K562 (cell line): ENCODE data around the gene MAD1L1. TPM values are rescaled to one million over a fixed set of nuclear protein-coding genes. Genes with fewer than 3 reads are reported as not detected.

Experiments
- ATAC-seq: fragments of 200-7000 bp; cut with Tn5 transposase; 3 replicates; pipeline ENCODE4 v1.9.1; 2020; ENCODE audit warnings: moderate library complexity
- BruUV-seq: library from RNA; stranded (reverse); fragments of 400-500 nt; replicated peaks from 2 replicates; lab custom pipeline; 2021; lab: Mats Ljungman, UMichigan
- CTCF ChIA-PET: fragments of 300-600 bp; formaldehyde crosslinking; extraction: SDS; loops from one replicate; lab custom pipeline; 2021; ENCODE audit warnings: low intra/inter-chr PET ratio; lab: Yijun Ruan, JAX
- POLR2A ChIA-PET: fragments of 300-600, 350-650 bp; sonication (Branson Sonifier 250); formaldehyde crosslinking; extraction: SDS; loops from one replicate; lab custom pipeline; 2021; ENCODE audit warnings: antibody characterized with exemption, inconsistent platforms; lab: Yijun Ruan, JAX
- DNase-seq, 4 experiments: peaks; one replicate each; pipeline versions ENCODE4 v3.0.0 to v3.0.0-alpha.2; 2011 to 2018; ENCODE audit warnings: low spot score in 3 of 4, mixed read lengths in 3 of 4; ENCODE audit errors: extremely low read depth in 1 of 4
- FAIRE-seq: peaks from 2 replicates; lab custom pipeline; 2011; peaks lifted over from hg19 to GRCh38; lab: Jason Lieb, UNC
- H2AFZ ChIP-seq: 2 replicates; pipeline ENCODE4 v1.6.0; 2011; ENCODE audit warnings: low read depth, low read length, control low read depth, inconsistent platforms
- H3K27ac ChIP-seq: fragments of 200-600 bp; 3 replicates; pipeline ENCODE4 v1.8.0; 2011; ENCODE audit warnings: low read depth, mild to moderate bottlenecking, control low read depth, inconsistent platforms, low read length, moderate library complexity, mixed read lengths; ENCODE audit errors: extremely low read depth
- H3K27me3 ChIP-seq, 2 experiments: fragments of 300-600 bp in 1 of 2; 2 replicates in 1 of 2; 3 replicates in 1 of 2; pipeline versions ENCODE4 v1.6.0 to v1.8.0; 2011; ENCODE audit warnings: inconsistent platforms in 2 of 2, low read length in 2 of 2, mild to moderate bottlenecking in 1 of 2, mixed read lengths in 1 of 2, moderate library complexity in 1 of 2; ENCODE audit not compliant: control insufficient read depth in 2 of 2, insufficient read depth in 2 of 2
- H3K36me3 ChIP-seq: fragments of 300-600 bp; 3 replicates; pipeline ENCODE4 v1.8.0; 2011; ENCODE audit warnings: mild to moderate bottlenecking, low read length, inconsistent platforms; ENCODE audit not compliant: control insufficient read depth, insufficient read depth
- H3K4me1 ChIP-seq, 2 experiments: fragments of 200-600 bp in 1 of 2; replicated peaks in 1 of 2; 2 replicates in 1 of 2; 3 replicates in 1 of 2; pipeline versions ENCODE4 v1.5.1 to v1.8.0; 2011; ENCODE audit warnings: inconsistent platforms in 2 of 2, low read length in 2 of 2, mild to moderate bottlenecking in 1 of 2, mixed read lengths in 1 of 2, moderate library complexity in 1 of 2; ENCODE audit not compliant: control insufficient read depth in 2 of 2, insufficient read depth in 2 of 2
- H3K4me2 ChIP-seq: 2 replicates; pipeline ENCODE4 v1.6.1; 2011; ENCODE audit warnings: low read length, control low read depth, inconsistent platforms, mixed read lengths; ENCODE audit not compliant: insufficient read depth
- H3K4me3 ChIP-seq: fragments of 200-600 bp; sonication (generic), shearing (Covaris generic); 2 replicates; pipeline ENCODE4 v1.5.1; 2016; ENCODE audit warnings: control low read depth, inconsistent platforms
- H3K79me2 ChIP-seq: fragments of 200-600 bp; 3 replicates; pipeline ENCODE4 v1.8.0; 2011; ENCODE audit warnings: low read length, inconsistent platforms; ENCODE audit not compliant: control insufficient read depth, insufficient read depth
- H3K9ac ChIP-seq, 2 experiments: 2 replicates each; pipeline versions ENCODE4 v1.6.0 to v1.6.1; 2011; ENCODE audit warnings: low read depth in 2 of 2, low read length in 2 of 2, control low read depth in 1 of 2, inconsistent platforms in 1 of 2, mild to moderate bottlenecking in 1 of 2, mixed read lengths in 1 of 2; ENCODE audit not compliant: insufficient read depth in 1 of 2
- H3K9me1 ChIP-seq: one replicate; pipeline ENCODE4 v1.6.0; 2011; ENCODE audit warnings: inconsistent platforms, mild to moderate bottlenecking, low read length, moderate library complexity; ENCODE audit not compliant: control insufficient read depth, insufficient read depth
- H3K9me3 ChIP-seq: replicated peaks from 2 replicates; pipeline ENCODE4 v1.5.1; 2011; ENCODE audit warnings: low read depth, low read length, inconsistent platforms; ENCODE audit not compliant: control insufficient read depth, insufficient read depth
- H4K20me1 ChIP-seq: replicated peaks from 2 replicates; pipeline ENCODE4 v1.6.1; 2011; ENCODE audit warnings: low read length, inconsistent platforms, mixed read lengths; ENCODE audit not compliant: control insufficient read depth, insufficient read depth
- HMG20B ChIP-seq: fragments of 250-450 bp; sonication (Bioruptor Pico); IDR thresholded peaks from 2 replicates; pipeline ENCODE4 v1.5.0; 2021; ENCODE audit warnings: mild to moderate bottlenecking
- ILK ChIP-seq: fragments of 450-650 bp; IDR thresholded peaks from 2 replicates; pipeline ENCODE4 v1.6.1; 2016; ENCODE audit warnings: missing genetic modification characterization, low read depth, mild to moderate bottlenecking, missing compliant biosample characterization, moderate library complexity, borderline replicate concordance
- POLR2G ChIP-seq: fragments of 200-400 bp; formaldehyde crosslinking; IDR thresholded peaks from 2 replicates; pipeline ENCODE4 v1.6.1; 2017; ENCODE audit warnings: low read depth, mild to moderate bottlenecking, antibody characterized with exemption, low read length, moderate library complexity
- RBM15 ChIP-seq: fragments of 200-400 bp; formaldehyde crosslinking; IDR thresholded peaks from 2 replicates; pipeline ENCODE4 v1.6.1; 2018; ENCODE audit warnings: mild to moderate bottlenecking, low read length, moderate library complexity; ENCODE audit not compliant: insufficient read depth
- SMAD3 ChIP-seq: fragments of 450-650 bp; formaldehyde crosslinking; conservative IDR thresholded peaks from 2 replicates; pipeline ENCODE4 v1.4.0; 2020; ENCODE audit warnings: mild to moderate bottlenecking
- ZBTB33 ChIP-seq: sonication (generic); formaldehyde crosslinking; IDR thresholded peaks from 2 replicates; pipeline ENCODE4 v1.8.1; 2023; ENCODE audit warnings: mild to moderate bottlenecking, missing genetic modification reagents
- WGBS: fragments of 100-300 bp; shearing (Covaris generic); methylation state at CpG from one replicate; pipeline ENCODE4 v1.1.6; 2016; ENCODE audit warnings: low coverage, mixed read lengths; ENCODE audit not compliant: insufficient coverage; ENCODE audit errors: missing lambda C conversion rate; 5-methylcytosine and 5-hydroxymethylcytosine counted together
- in situ Hi-C: fragments of 300-500 bp; cut with MboI; formaldehyde crosslinking; loops from 4 replicates; pipeline ENCODE4 v1.15.0; 2018; ENCODE audit warnings: inconsistent platforms, mixed read lengths
- intact Hi-C: fragments of 100-400 bp; cut with micrococcal nuclease; formaldehyde crosslinking; loops from 2 replicates; pipeline ENCODE4 v1.14.2; 2022
- polyA plus RNA-seq, 8 experiments: library from polyadenylated mRNA; depleted of rRNA in 4 of 8; stranded (reverse) in 5 of 8; unstranded in 3 of 8; fragments of >200 nt; fragmentation: Nextera tagmentation in 2 of 8; fragmentation: Illumina TruSeq in 1 of 8; extraction: Ambion mirVana in 2 of 8; extraction: Trizol in 1 of 8; gene quantifications; 2 replicates each; pipeline versions ENCODE4 v1.2.1 to v1.2.3, GENCODE V29; 2011 to 2014; ENCODE audit warnings: inconsistent platforms in 1 of 8, missing spikeins in 1 of 8
- total RNA-seq, 7 experiments: library from RNA; depleted of rRNA in 6 of 7; stranded (reverse); fragments of >200 nt in 6 of 7; fragmentation: Illumina TruSeq in 2 of 7; extraction: Trizol in 2 of 7; gene quantifications; 2 replicates each; pipeline versions ENCODE4 v1.2.1 to v1.2.3, GENCODE V29; 2011 to 2021; ENCODE audit warnings: low replicate concordance in 1 of 7
- TF ChIP-seq, protein P1 (sequence below): fragments of 250-450 bp; sonication (Bioruptor Pico); IDR thresholded peaks from 2 replicates; pipeline ENCODE4 v1.8.0; 2022; ENCODE audit warnings: moderate library complexity, mild to moderate bottlenecking, inconsistent platforms

The MAD1L1 gene
- total and polyA plus RNA-seq, 9 of the 15 experiments (the other 6 are each of a cell fraction or from before 2014, with no cell fraction given): 1.7 to 89.7 (median 18.0) TPM

DNA sequence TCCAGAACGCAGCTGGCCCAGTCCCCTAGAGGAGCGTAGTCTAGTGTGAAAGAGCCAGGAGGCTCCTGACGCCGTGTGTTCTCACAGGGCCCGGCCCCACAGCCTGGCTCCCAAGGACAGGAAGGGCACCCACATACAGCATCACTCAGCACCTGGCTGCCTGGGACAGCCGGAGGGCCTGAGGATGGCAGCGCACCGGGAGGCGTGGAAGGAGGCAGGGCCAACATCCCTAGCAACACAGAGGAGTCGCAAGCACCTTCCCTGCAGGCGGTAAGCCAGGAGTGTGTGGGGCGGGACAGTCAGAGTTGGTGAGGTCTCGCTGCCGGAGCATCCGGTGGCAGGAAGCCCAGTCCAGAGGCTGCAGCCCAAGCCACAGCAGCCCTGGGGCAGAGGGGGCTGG is 125.8 kb downstream of the MAD1L1 start:
- TF ChIP-seq ILK (tag): no peak
- TF ChIP-seq SMAD3 (CRISPR knock-in tag): no peak
- TF ChIP-seq ZBTB33 (CRISPR knock-in tag): peak; percentile 79
- no peak for TF ChIP-seq RBM15
- TF ChIP-seq HMG20B: no peak
- TF ChIP-seq, protein P1, sequence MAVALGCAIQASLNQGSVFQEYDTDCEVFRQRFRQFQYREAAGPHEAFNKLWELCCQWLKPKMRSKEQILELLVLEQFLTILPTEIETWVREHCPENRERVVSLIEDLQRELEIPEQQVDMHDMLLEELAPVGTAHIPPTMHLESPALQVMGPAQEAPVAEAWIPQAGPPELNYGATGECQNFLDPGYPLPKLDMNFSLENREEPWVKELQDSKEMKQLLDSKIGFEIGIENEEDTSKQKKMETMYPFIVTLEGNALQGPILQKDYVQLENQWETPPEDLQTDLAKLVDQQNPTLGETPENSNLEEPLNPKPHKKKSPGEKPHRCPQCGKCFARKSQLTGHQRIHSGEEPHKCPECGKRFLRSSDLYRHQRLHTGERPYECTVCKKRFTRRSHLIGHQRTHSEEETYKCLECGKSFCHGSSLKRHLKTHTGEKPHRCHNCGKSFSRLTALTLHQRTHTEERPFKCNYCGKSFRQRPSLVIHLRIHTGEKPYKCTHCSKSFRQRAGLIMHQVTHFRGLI: no peak
- peak; percentile 23; the same call in 1 of the 2 replicates for TF ChIP-seq POLR2G
- Histone ChIP-seq H3K79me2 (peaks cover 12% of the 10 kb centered on the region; the same call in 2 of the 3 replicates), H3K9ac (0 out of 4 replicates have a peak overlapping the region, but pooled peaks of 1 of the 2 experiments have one; percentile 77), H3K9me1 (no peaks in the 10 kb centered on the region), H3K4me1 (peaks cover 52 to 86% of the 10 kb centered on the region in 2 experiments), H3K36me3 (peaks cover 7% of the 10 kb centered on the region; the same call in 2 of the 3 replicates), H3K4me2 (no peak overlapping the region), H3K27ac (no peak overlapping the region), H4K20me1 (no peaks in the 10 kb centered on the region), H3K27me3 (no peaks in the 10 kb centered on the region; a peak in 1 of 5 replicates), H2AFZ (no peak overlapping the region), H3K9me3 (no peaks in the 10 kb centered on the region), H3K4me3 (no peak overlapping the region)
- ATAC-seq (no peak), FAIRE-seq (no peak), DNase-seq (no peak)
- CTCF ChIA-PET: no interaction called here
- WGBS: 93% methylated on average over 11 of the region's 15 CpGs
- POLR2A ChIA-PET: no interaction called here
- intact Hi-C loops (loop anchor here (10.0 kb wide), 1 partner anchor 252 kb away; no protein-coding TSS in a partner anchor), in situ Hi-C loops (no loop called here)
- no TSS peak for BruUV-seq
